ENCODE data around the gene CRTC3. TPM values are rescaled to one million over a fixed set of nuclear protein-coding genes. Genes with fewer than 3 reads are reported as not detected.
"Not testable (repeated sequence)": the region's sequence is repeated elsewhere in the genome, so short reads cannot be mapped to it uniquely, and the experiment has no call there.

Gene CRTC3
- total RNA-seq, 1 donor from 2014 or later, result 21.4 TPM

DNA sequence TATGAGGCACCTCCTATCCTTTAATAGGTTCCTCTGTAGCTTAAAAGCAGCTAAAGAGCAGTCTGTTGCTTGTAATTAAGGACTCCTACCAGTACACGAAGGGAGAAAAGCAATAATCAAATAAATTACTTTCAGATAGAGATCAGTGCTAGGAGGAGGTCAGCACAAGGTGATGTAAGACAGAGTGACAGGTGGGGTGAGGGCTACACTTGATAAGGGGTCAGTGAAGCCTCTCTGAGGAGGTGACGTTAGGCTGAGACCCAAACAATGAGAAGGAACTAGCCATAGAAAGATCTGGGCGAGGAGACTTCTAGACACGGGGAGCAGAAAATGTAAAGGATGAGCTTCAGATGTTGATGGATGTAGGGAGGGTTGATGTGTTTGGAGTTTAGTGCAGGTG is 129.8 kb downstream of the CRTC3 start:
- Mint-ChIP-seq H3K9me3 (ENCODE audit: unreplicated experiment) (peaks cover 2% of the 10 kb centered on the region), H3K4me1 (ENCODE audit: low read depth, unreplicated experiment) (peaks cover 11% of the 10 kb centered on the region), H3K27ac (ENCODE audit: unreplicated experiment) (no peak overlapping the region), H3K4me3 (ENCODE audit: unreplicated experiment) (no peak overlapping the region), H3K36me3 (ENCODE audit: low read depth, unreplicated experiment) (peaks cover 2% of the 10 kb centered on the region), H3K27me3 (ENCODE audit: low read depth, unreplicated experiment) (peaks cover 10% of the 10 kb centered on the region)
- TF ChIP-seq EZH2 (IDR thresholded peaks at IDR 0.05; ENCODE audit: insufficient read depth, low read length) (no peak), CTCF (IDR thresholded peaks at IDR 0.05; ENCODE audit: insufficient read depth, low read depth, low read length) (no peak)
- H3K27me3 ChIP-seq (ENCODE audit: insufficient read depth, low read length), result no peaks in the 10 kb centered on the region
- DNase-seq (ENCODE audit: low read depth) (no peak), FAIRE-seq (no peak)
- peaks cover 18% of the 10 kb centered on the region for H3K4me1 ChIP-seq (ENCODE audit: insufficient read depth, low read length)
- no peaks in the 10 kb centered on the region for H3K36me3 ChIP-seq (ENCODE audit: insufficient read depth, low read length)
- no peaks in the 10 kb centered on the region for H4K20me1 ChIP-seq (ENCODE audit: insufficient read depth, low read length)
- no peaks in the 10 kb centered on the region for H3K79me2 ChIP-seq (ENCODE audit: insufficient read depth, low read length)
- no peak overlapping the region for H2AFZ ChIP-seq (ENCODE audit: low read depth, low read length)
- no peak overlapping the region for H3K9ac ChIP-seq (ENCODE audit: low read length)
- no peak overlapping the region for H3K4me3 ChIP-seq (ENCODE audit: insufficient read depth, low read depth, low read length)
- no peak overlapping the region for H3K27ac ChIP-seq (ENCODE audit: low read depth, low read length)
- no peak overlapping the region for H3K4me2 ChIP-seq (ENCODE audit: low read length)
- no peaks in the 10 kb centered on the region for H3K9me3 ChIP-seq (ENCODE audit: insufficient read depth, low read depth, low read length)

DNA sequence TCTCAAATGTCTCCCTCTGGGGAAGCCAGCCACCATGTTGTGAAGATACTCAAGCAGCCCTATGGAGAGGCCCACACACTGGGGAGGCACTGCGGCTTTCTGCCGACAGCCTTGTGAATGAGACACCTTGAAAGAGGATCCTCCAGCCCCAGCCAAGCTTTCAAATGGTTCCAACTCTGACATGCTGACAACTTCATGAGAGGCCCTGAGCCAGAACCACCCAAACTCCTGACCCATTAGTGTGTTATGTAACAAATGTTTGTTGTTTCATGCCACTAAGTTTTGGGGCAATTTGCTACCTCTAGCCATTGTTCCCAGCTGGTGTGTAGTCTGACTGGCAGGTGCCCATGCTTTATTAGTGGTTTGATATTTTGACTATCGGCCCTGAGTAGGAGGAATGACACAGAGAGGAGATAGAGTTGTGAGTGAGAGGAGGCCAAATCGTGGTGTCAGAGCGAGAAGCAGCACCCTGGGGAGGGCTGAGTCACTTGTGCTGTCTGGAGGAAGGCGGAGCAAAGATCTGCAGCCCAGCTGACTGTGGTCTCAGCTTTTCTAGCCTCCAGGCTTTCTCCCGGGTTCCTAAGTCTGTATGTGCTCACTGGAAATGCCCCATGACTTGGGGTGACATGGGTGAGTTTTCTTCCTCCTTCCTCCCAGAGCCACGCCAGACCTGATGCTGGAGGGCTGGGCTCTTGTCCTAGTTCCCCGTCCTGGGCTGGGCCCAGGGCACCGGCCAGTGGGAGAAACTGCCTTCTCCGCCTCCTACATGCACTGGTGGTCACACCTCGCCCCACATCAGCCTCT is 130.7 kb downstream of the CRTC3 start:
- Histone ChIP-seq H3K9me3 (ENCODE audit: insufficient read depth, low read depth, low read length) (no peaks in the 10 kb centered on the region), H3K36me3 (ENCODE audit: insufficient read depth, low read length) (no peaks in the 10 kb centered on the region), H3K27ac (ENCODE audit: low read depth, low read length) (peak overlapping the region; percentile 42), H3K4me2 (ENCODE audit: low read length) (peak overlapping the region; percentile 71), H3K4me1 (ENCODE audit: insufficient read depth, low read length) (peaks cover 15% of the 10 kb centered on the region), H3K4me3 (ENCODE audit: insufficient read depth, low read depth, low read length) (no peak overlapping the region), H3K79me2 (ENCODE audit: insufficient read depth, low read length) (no peaks in the 10 kb centered on the region), H2AFZ (ENCODE audit: low read depth, low read length) (peak overlapping the region; percentile 26), H3K27me3 (ENCODE audit: insufficient read depth, low read length) (no peaks in the 10 kb centered on the region), H3K9ac (ENCODE audit: low read length) (no peak overlapping the region), H4K20me1 (ENCODE audit: insufficient read depth, low read length) (no peaks in the 10 kb centered on the region)
- Mint-ChIP-seq H3K4me1 (ENCODE audit: low read depth, unreplicated experiment) (peaks cover 11% of the 10 kb centered on the region), H3K4me3 (ENCODE audit: unreplicated experiment) (no peak overlapping the region), H3K9me3 (ENCODE audit: unreplicated experiment) (peaks cover 2% of the 10 kb centered on the region), H3K36me3 (ENCODE audit: low read depth, unreplicated experiment) (peaks cover 2% of the 10 kb centered on the region), H3K27ac (ENCODE audit: unreplicated experiment) (peak overlapping the region; percentile 34), H3K27me3 (ENCODE audit: low read depth, unreplicated experiment) (peaks cover 10% of the 10 kb centered on the region)
- DNase-seq (ENCODE audit: low read depth) (peak; percentile 84), FAIRE-seq (no peak)
- TF ChIP-seq CTCF (IDR thresholded peaks at IDR 0.05; ENCODE audit: insufficient read depth, low read depth, low read length) (no peak), EZH2 (IDR thresholded peaks at IDR 0.05; ENCODE audit: insufficient read depth, low read length) (no peak)

DNA sequence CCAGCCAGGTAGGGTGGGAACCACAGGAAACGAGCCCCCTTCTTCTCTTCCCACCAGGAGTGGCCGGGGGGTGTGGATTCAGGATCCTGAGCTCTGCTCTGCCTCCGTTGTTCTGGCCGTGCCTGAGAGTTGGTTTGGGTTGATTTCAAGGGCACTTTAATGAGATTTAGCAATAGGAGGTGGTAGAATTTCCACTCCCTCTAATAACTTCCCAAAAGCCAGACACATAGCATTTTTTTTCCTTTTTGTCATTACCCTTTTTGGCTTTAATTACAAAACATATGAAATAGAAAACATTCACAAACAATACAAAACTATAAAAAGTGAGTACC is 131.2 kb downstream of the CRTC3 start:
- H3K9ac ChIP-seq (ENCODE audit: low read length); H3K27ac Mint-ChIP-seq (ENCODE audit: unreplicated experiment); H3K4me3 ChIP-seq (ENCODE audit: insufficient read depth, low read depth, low read length); H4K20me1 ChIP-seq (ENCODE audit: insufficient read depth, low read length); H3K36me3 Mint-ChIP-seq (ENCODE audit: low read depth, unreplicated experiment); H3K36me3 ChIP-seq (ENCODE audit: insufficient read depth, low read length); H3K4me3 Mint-ChIP-seq (ENCODE audit: unreplicated experiment); H3K79me2 ChIP-seq (ENCODE audit: insufficient read depth, low read length); H3K27me3 ChIP-seq (ENCODE audit: insufficient read depth, low read length); H3K9me3 Mint-ChIP-seq (ENCODE audit: unreplicated experiment); DNase-seq (ENCODE audit: low read depth); FAIRE-seq; H3K9me3 ChIP-seq (ENCODE audit: insufficient read depth, low read depth, low read length): not testable (repeated sequence)
- peak overlapping the region; percentile 71 for H3K4me2 ChIP-seq (ENCODE audit: low read length)
- H3K4me1 ChIP-seq (ENCODE audit: insufficient read depth, low read length), result peaks cover 15% of the 10 kb centered on the region
- H2AFZ ChIP-seq (ENCODE audit: low read depth, low read length), result peak overlapping the region; percentile 26
- Mint-ChIP-seq H3K27me3 (ENCODE audit: low read depth, unreplicated experiment) (peaks cover 10% of the 10 kb centered on the region), H3K4me1 (ENCODE audit: low read depth, unreplicated experiment) (peaks cover 11% of the 10 kb centered on the region)
- H3K27ac ChIP-seq (ENCODE audit: low read depth, low read length), result peak overlapping the region; percentile 42

- H3K79me2 ChIP-seq (ENCODE audit: insufficient read depth, low read length); H3K36me3 ChIP-seq (ENCODE audit: insufficient read depth, low read length); H3K4me2 ChIP-seq (ENCODE audit: low read length); DNase-seq (ENCODE audit: low read depth); H3K9me3 ChIP-seq (ENCODE audit: insufficient read depth, low read depth, low read length); FAIRE-seq; H3K9ac ChIP-seq (ENCODE audit: low read length); H3K9me3 Mint-ChIP-seq (ENCODE audit: unreplicated experiment); H3K27me3 ChIP-seq (ENCODE audit: insufficient read depth, low read length); H3K4me3 Mint-ChIP-seq (ENCODE audit: unreplicated experiment); H4K20me1 ChIP-seq (ENCODE audit: insufficient read depth, low read length); H3K36me3 Mint-ChIP-seq (ENCODE audit: low read depth, unreplicated experiment); H3K27ac ChIP-seq (ENCODE audit: low read depth, low read length); H2AFZ ChIP-seq (ENCODE audit: low read depth, low read length); H3K4me3 ChIP-seq (ENCODE audit: insufficient read depth, low read depth, low read length): not testable (repeated sequence)
- H3K4me1 Mint-ChIP-seq (ENCODE audit: low read depth, unreplicated experiment), result peaks cover 18% of the 10 kb centered on the region
- H3K4me1 ChIP-seq (ENCODE audit: insufficient read depth, low read length), result peaks cover 24% of the 10 kb centered on the region
- peaks cover 18% of the 10 kb centered on the region for H3K27me3 Mint-ChIP-seq (ENCODE audit: low read depth, unreplicated experiment)
- peak overlapping the region; percentile 24 for H3K27ac Mint-ChIP-seq (ENCODE audit: unreplicated experiment)
Measured at GRCh38 chr15:90664081-90664461, 134.3 kb downstream of the CRTC3 start.
